Spleen (tissue), 7 donors: Measurements from ENCODE around the gene MXD1.

Source experiments
- CTCF ChIP-seq, 11 experiments: fragments of 200-600 bp in 7 of 11; fragments of 450-650 bp in 4 of 11; sonication (generic) in 4 of 11; IDR thresholded peaks in 8 of 11; conservative IDR thresholded peaks in 3 of 11; 1 replicate in 7 of 11; 2 replicates in 4 of 11; pipeline versions ENCODE4 v1.4.0 to v1.8.0; 2016 to 2021; ENCODE audit warnings: antibody characterized with exemption in 11 of 11, inconsistent platforms in 4 of 11, mild to moderate bottlenecking in 1 of 11
- POLR2AphosphoS5 ChIP-seq, 3 donors: sonication (generic); formaldehyde crosslinking; IDR thresholded peaks; one replicate each; pipeline ENCODE4 v1.5.1; 2017; ENCODE audit warnings: antibody characterized with exemption in 3 of 3
- donor health status: DM: no; HTN: no; CAD: no; lungs with moderate emphysema.
- donor health status: DM: no; HTN: no; CAD: no.
- donor health status: DM: no; HTN: no; CAD: no.

- TF ChIP-seq CTCF (IDR thresholded peaks at IDR 0.05 in 8 of 11, conservative IDR thresholded peaks at IDR 0.05 in 3 of 11) (no peak), POLR2AphosphoS5 (IDR thresholded peaks at IDR 0.05) (no peak)
Measured at GRCh38 chr2:69959425-69959824, 44.5 kb downstream of the MXD1 start.
